ENCODE data around the gene CACNB1.

- peak in 1 of 5 experiments; percentile 14 for TF ChIP-seq CTCF (IDR thresholded peaks at IDR 0.05)
- TF ChIP-seq POLR2A (IDR thresholded peaks at IDR 0.05), result no peak
These were observed 3.1 kb downstream of the CACNB1 start for GRCh38 chr17:39194089-39194984.
